ENCODE measurements around the gene NETO1.

DNA sequence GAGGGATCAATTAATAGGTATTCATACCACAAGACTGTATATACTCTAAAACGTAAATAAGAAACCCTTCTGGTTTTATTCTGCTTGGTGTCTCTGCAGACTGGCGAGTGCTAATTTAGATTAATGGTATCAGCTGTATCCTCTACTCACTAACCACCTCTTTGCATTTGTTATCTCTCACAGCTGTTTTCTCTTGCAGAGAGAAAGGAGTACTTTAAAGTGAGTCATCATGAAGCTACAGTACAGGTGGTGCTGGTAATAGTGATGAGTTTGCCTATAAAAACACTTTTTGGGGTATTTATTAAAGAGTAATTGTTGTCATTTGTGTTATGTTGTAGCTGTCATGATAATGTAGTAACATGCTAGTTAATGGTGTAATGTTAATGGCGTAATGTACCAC is 147.7 kb downstream of the NETO1 start:
- TF ChIP-seq CTCF (conservative IDR thresholded peaks at IDR 0.05) (no peak), ZFX (IDR thresholded peaks at IDR 0.05) (no peak)
